Gastrocnemius medialis (tissue), 4 donors: ENCODE measurements around the gene RPS6KC1. TPM values are rescaled to one million over a fixed set of nuclear protein-coding genes. Genes with fewer than 3 reads are reported as not detected.

Experiments
- ATAC-seq, 2 donors: fragments of 150-250 bp; one replicate each; pipeline ENCODE4 v1.9.1; 2016
- DNase-seq, 2 donors: peaks; one replicate each; pipeline ENCODE4 v3.0.0-alpha.2; 2019
- H3K27ac ChIP-seq, 4 donors: fragments of 200-600 bp; sonication (generic); 1 replicate in 1 of 4; 2 replicates in 3 of 4; pipeline ENCODE4 v1.5.1; 2016 to 2018; ENCODE audit warnings: mild to moderate bottlenecking in 2 of 4, moderate library complexity in 1 of 4
- H3K27me3 ChIP-seq, 3 donors: fragments of 200-600 bp; sonication (generic) in 2 of 3; 1 replicate in 1 of 3; 2 replicates in 2 of 3; pipeline versions ENCODE4 v1.5.1 to v1.6.0; 2016 to 2019; ENCODE audit warnings: mild to moderate bottlenecking in 1 of 3, moderate library complexity in 1 of 3
- H3K36me3 ChIP-seq, 2 donors: fragments of 200-600 bp; sonication (generic) in 1 of 2; one replicate each; pipeline ENCODE4 v1.5.1; 2017 to 2018
- H3K4me1 ChIP-seq, 2 donors: fragments of 200-600 bp; sonication (generic) in 1 of 2; one replicate each; pipeline ENCODE4 v1.5.1; 2016 to 2017; ENCODE audit warnings: mild to moderate bottlenecking in 2 of 2
- H3K4me3 ChIP-seq, 4 donors: fragments of 200-600 bp; sonication (generic) in 3 of 4; 1 replicate in 1 of 4; 2 replicates in 3 of 4; pipeline ENCODE4 v1.5.1; 2016 to 2019; ENCODE audit warnings: mild to moderate bottlenecking in 2 of 4
- H3K9me3 ChIP-seq, 3 donors: fragments of 200-600 bp; sonication (generic) in 2 of 3; 1 replicate in 1 of 3; 2 replicates in 2 of 3; pipeline ENCODE4 v1.5.1; 2016 to 2019
- POLR2A ChIP-seq, 2 donors: fragments of 450-650 bp; IDR thresholded peaks; one replicate each; pipeline ENCODE4 v1.6.1; 2017; ENCODE audit warnings: antibody characterized with exemption in 2 of 2, mild to moderate bottlenecking in 2 of 2, moderate library complexity in 2 of 2
- in situ Hi-C, 4 donors: fragments of 200-750 bp; cut with MboI; loops; one replicate each; pipeline versions ENCODE4 v1.15.0 to v1.8.0; 2017; ENCODE audit warnings: low sequenced_read_pairs in 4 of 4
- intact Hi-C: fragments of 100-400 bp; cut with DNase I; formaldehyde crosslinking; loops from one replicate; pipeline ENCODE4 v1.15.1; 2023; ENCODE audit warnings: low total_unique reads
- total RNA-seq, 4 donors: library from RNA; depleted of rRNA; stranded (reverse); fragments of >200 nt; gene quantifications; one replicate each; pipeline versions ENCODE4 v1.1.0 to v1.2.3, GENCODE V29; 2016
- TF ChIP-seq, protein P1 (sequence below), 5 experiments: fragments of 450-650 bp in 3 of 5; fragments of 200-600 bp in 2 of 5; sonication (generic) in 2 of 5; IDR thresholded peaks in 4 of 5; conservative IDR thresholded peaks in 1 of 5; 1 replicate in 4 of 5; 2 replicates in 1 of 5; pipeline ENCODE4 v1.5.1; 2016 to 2019; ENCODE audit warnings: antibody characterized with exemption in 5 of 5, mild to moderate bottlenecking in 3 of 5, moderate library complexity in 3 of 5

Gene RPS6KC1
- total RNA-seq, 4 donors from 2014 or later, result 14.5 to 22.2 (median 16.2) TPM

DNA sequence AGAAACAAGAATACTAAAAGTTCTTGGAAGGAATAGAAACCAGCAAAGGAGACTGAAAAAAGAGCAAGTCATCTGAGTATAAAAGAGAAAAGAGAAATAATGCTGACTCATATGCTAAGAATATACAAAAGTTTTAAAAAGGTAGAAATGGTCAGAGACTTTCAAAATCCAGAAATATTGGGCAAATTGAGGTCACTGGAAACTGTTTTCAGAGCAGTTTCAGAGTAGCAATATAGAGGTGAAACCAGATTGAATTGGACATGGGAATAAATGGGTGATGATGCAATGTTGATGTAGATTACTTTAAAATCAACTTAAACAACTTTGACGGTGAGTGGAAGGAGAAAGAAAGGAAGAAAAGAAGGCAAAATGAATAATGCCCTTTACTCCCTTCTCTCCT, 1.8 kb upstream of the RPS6KC1 start:
- no peak for DNase-seq
- Histone ChIP-seq H3K27me3 (peaks cover 4 to 23% (median 7%) of the 10 kb centered on the region in 3 donors), H3K4me1 (peaks cover 17 to 20% of the 10 kb centered on the region in 2 donors), H3K4me3 (no peak overlapping the region), H3K9me3 (no peaks in the 10 kb centered on the region), H3K27ac (no peak overlapping the region), H3K36me3 (no peaks in the 10 kb centered on the region)
- intact Hi-C loops (no loop called here), in situ Hi-C loops (no loop called here)
- TF ChIP-seq, protein P1, sequence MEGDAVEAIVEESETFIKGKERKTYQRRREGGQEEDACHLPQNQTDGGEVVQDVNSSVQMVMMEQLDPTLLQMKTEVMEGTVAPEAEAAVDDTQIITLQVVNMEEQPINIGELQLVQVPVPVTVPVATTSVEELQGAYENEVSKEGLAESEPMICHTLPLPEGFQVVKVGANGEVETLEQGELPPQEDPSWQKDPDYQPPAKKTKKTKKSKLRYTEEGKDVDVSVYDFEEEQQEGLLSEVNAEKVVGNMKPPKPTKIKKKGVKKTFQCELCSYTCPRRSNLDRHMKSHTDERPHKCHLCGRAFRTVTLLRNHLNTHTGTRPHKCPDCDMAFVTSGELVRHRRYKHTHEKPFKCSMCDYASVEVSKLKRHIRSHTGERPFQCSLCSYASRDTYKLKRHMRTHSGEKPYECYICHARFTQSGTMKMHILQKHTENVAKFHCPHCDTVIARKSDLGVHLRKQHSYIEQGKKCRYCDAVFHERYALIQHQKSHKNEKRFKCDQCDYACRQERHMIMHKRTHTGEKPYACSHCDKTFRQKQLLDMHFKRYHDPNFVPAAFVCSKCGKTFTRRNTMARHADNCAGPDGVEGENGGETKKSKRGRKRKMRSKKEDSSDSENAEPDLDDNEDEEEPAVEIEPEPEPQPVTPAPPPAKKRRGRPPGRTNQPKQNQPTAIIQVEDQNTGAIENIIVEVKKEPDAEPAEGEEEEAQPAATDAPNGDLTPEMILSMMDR (IDR thresholded peaks at IDR 0.05 in 4 of 5, conservative IDR thresholded peaks at IDR 0.05 in 1 of 5), result no peak
- TF ChIP-seq POLR2A (IDR thresholded peaks at IDR 0.05), result no peak
- ATAC-seq, result no peak

DNA sequence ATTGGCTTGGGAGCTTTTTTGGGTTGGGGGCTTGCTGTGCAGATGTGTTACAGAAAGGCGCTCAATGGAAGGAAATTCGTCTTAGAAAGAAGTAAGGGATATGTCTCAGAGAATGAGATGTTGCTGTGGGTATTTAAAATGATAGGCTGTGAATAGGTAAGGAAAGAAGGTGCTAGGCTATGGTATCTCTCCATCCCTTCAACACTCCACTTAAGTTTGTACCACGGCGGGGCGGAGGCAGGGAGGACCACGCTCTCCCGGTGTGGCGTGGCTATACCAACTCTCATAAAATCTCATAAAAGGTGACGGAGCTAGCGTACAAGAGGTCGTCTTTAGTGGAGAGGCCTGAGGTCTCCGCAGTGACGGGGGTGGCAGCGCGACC, 305 bp upstream of the RPS6KC1 start:
- Histone ChIP-seq H3K4me3 (peak overlapping the region; percentile 89 to 97 (median 95)), H3K27ac (peak overlapping the region; percentile 73 to 89 (median 84)), H3K4me1 (peaks cover 17 to 20% of the 10 kb centered on the region in 2 donors), H3K36me3 (no peaks in the 10 kb centered on the region), H3K27me3 (peaks cover 4 to 15% (median 4%) of the 10 kb centered on the region in 3 donors), H3K9me3 (no peaks in the 10 kb centered on the region)
- no peak for TF ChIP-seq POLR2A (IDR thresholded peaks at IDR 0.05)
- TF ChIP-seq, protein P1 (IDR thresholded peaks at IDR 0.05 in 4 of 5, conservative IDR thresholded peaks at IDR 0.05 in 1 of 5), result no peak
- in situ Hi-C loops (no loop called here), intact Hi-C loops (loop anchor here (2.0 kb wide), 1 partner anchor 36 kb away; the partner anchor contains the start of gene ANGEL2)
- ATAC-seq (peak; percentile 53 to 62), DNase-seq (no peak)

DNA sequence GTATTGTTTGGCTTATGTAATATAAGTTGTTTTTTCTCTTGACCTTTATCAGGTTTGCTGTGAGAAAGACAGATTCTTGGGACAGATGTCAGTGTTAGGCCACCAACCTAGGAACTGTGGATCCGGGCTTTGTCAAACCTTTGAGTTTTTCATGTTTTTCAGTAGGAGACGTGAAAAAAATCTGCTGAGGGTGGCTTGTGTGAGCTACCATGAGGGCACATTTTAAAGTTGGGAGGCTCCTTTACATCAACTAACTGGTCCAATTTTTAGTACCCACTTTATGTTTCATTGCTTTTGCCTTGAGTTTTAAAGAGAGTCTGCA, 801 bp downstream of the RPS6KC1 start:
- no peaks in the 10 kb centered on the region for H3K9me3 ChIP-seq
- peaks cover 4 to 14% (median 4%) of the 10 kb centered on the region in 3 donors for H3K27me3 ChIP-seq
- peak overlapping the region in 2 of 4 donors; percentile 73 to 89 for H3K27ac ChIP-seq
- ATAC-seq, result no peak
- intact Hi-C loops, result loop anchor here (2.0 kb wide), 1 partner anchor 37 kb away; the partner anchor contains the start of gene ANGEL2
- H3K4me3 ChIP-seq, result peak overlapping the region; percentile 89 to 97 (median 95)
- in situ Hi-C loops, result no loop called here
- no peak for DNase-seq
- no peaks in the 10 kb centered on the region for H3K36me3 ChIP-seq
- no peak for TF ChIP-seq POLR2A (IDR thresholded peaks at IDR 0.05)
- TF ChIP-seq, protein P1 (IDR thresholded peaks at IDR 0.05 in 4 of 5, conservative IDR thresholded peaks at IDR 0.05 in 1 of 5), result no peak
- H3K4me1 ChIP-seq, result peaks cover 17 to 20% of the 10 kb centered on the region in 2 donors

DNA sequence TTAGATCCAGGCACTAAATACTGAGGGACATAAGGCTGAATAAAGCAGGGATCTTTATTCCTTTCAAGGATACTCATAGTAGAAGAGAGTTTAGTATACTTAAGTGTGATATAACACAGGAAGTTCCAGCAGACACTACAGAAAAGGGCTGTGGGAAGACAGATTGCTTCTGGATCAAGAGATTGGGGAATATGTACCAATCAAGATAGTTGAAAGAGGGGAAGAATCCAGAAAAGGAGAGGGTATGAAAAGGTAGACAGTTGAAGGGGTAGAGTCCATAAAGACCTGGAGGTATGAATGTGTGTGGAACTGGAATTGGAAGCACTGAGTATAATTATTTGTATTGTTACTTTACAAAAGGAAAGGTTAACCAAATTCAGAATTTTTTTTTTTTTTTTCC, 2.4 kb downstream of the RPS6KC1 start:
- TF ChIP-seq, protein P1 (IDR thresholded peaks at IDR 0.05 in 4 of 5, conservative IDR thresholded peaks at IDR 0.05 in 1 of 5), result no peak
- TF ChIP-seq POLR2A (IDR thresholded peaks at IDR 0.05), result no peak
- H3K36me3 ChIP-seq, result no peaks in the 10 kb centered on the region
- DNase-seq (no peak), ATAC-seq (no peak)
- no peaks in the 10 kb centered on the region for H3K9me3 ChIP-seq
- in situ Hi-C loops (no loop called here), intact Hi-C loops (no loop called here)
- H3K27me3 ChIP-seq, result peaks cover 0 to 3% (median 1%) of the 10 kb centered on the region in 3 donors
- peaks cover 17 to 20% of the 10 kb centered on the region in 2 donors for H3K4me1 ChIP-seq
- H3K4me3 ChIP-seq, result no peak overlapping the region
- H3K27ac ChIP-seq, result no peak overlapping the region

DNA sequence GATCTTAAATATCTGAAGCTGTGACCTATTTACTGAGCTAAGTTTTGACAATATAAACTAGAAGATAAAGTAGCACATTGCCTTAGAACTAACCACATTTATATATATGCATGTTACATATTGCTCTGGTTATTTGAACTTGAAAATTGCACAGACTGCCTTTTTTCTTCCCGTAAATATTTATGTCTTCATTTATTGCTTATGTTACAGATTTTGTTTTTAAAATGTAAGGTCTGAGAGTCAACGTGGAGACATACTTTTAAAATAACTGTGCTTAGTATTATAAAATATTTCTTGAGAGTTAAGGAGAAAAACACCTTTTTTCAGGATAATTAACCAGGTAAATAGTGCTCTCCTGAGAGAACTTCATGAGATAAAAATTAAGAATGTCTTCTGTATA, 3.1 kb downstream of the RPS6KC1 start:
- Histone ChIP-seq H3K36me3 (no peaks in the 10 kb centered on the region), H3K4me1 (peaks cover 17 to 20% of the 10 kb centered on the region in 2 donors), H3K4me3 (no peak overlapping the region), H3K9me3 (no peaks in the 10 kb centered on the region), H3K27ac (no peak overlapping the region), H3K27me3 (no peaks in the 10 kb centered on the region)
- intact Hi-C loops (no loop called here), in situ Hi-C loops (no loop called here)
- DNase-seq, result no peak
- no peak for TF ChIP-seq POLR2A (IDR thresholded peaks at IDR 0.05)
- ATAC-seq, result no peak
